ENCODE measurements around the gene NRSN1. TPM values are rescaled to one million over a fixed set of nuclear protein-coding genes. Genes with fewer than 3 reads are reported as not detected.

NRSN1 gene
- total RNA-seq, 1 donor from 2014 or later: not detected

DNA sequence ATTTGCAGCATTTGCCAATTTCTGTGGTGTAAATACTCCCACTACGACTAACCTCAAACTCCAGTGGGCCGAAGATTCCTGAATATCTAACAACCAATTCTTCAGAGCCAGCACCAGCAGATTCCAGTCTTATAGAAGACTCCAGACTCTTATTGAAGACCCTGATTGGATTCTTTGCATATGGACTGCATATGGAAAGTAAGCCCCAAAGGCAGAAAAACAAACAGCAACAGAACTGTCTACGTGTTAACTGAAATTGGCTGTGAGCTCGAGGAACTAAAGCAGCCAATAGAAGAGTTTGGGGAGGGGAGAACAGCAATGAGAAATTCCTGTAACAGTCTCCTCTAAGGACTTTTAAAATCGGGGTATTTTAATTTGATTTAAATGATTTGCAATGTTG, 19.7 kb upstream of the NRSN1 start:
- H3K9me3 ChIP-seq: no peaks in the 10 kb centered on the region
- intact Hi-C loops (cut with DNase I): no loop called here
- ATAC-seq (no peak), DNase-seq (no peak)
- no peaks in the 10 kb centered on the region for H3K4me1 ChIP-seq
- H3K36me3 ChIP-seq: no peaks in the 10 kb centered on the region
- H3K27me3 ChIP-seq: no peaks in the 10 kb centered on the region
- no peak overlapping the region for H3K4me3 ChIP-seq
- H3K27ac ChIP-seq: no peak overlapping the region
- TF ChIP-seq, protein P1, sequence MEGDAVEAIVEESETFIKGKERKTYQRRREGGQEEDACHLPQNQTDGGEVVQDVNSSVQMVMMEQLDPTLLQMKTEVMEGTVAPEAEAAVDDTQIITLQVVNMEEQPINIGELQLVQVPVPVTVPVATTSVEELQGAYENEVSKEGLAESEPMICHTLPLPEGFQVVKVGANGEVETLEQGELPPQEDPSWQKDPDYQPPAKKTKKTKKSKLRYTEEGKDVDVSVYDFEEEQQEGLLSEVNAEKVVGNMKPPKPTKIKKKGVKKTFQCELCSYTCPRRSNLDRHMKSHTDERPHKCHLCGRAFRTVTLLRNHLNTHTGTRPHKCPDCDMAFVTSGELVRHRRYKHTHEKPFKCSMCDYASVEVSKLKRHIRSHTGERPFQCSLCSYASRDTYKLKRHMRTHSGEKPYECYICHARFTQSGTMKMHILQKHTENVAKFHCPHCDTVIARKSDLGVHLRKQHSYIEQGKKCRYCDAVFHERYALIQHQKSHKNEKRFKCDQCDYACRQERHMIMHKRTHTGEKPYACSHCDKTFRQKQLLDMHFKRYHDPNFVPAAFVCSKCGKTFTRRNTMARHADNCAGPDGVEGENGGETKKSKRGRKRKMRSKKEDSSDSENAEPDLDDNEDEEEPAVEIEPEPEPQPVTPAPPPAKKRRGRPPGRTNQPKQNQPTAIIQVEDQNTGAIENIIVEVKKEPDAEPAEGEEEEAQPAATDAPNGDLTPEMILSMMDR (IDR thresholded peaks at IDR 0.05): no peak

DNA sequence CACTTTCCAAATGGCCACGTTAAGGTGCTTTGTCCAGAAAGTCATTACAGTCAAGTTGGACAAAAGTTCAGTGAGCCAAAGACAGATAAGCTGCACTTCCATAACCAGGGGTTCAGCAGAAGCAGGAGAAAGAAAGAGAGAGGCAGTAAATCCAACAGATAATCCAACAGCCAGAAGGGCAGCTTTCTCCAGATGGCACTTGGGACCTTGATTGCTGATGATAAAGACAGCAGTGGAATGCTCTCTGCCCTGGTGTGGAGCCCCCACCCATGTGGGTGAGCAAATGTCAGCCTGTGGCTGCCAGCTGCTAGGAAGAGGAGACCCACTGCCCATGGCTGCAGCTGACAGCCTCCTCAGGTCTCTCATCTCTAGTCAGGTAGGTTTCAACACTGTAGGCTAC, 18.7 kb upstream of the NRSN1 start:
- no peak overlapping the region for H3K27ac ChIP-seq
- intact Hi-C loops (cut with DNase I): no loop called here
- no peak for DNase-seq
- no peak for ATAC-seq
- TF ChIP-seq, protein P1 (IDR thresholded peaks at IDR 0.05): no peak
- H3K36me3 ChIP-seq: no peaks in the 10 kb centered on the region
- H3K27me3 ChIP-seq: no peaks in the 10 kb centered on the region
- H3K9me3 ChIP-seq: no peaks in the 10 kb centered on the region
- no peak overlapping the region for H3K4me3 ChIP-seq
- H3K4me1 ChIP-seq: no peaks in the 10 kb centered on the region

DNA sequence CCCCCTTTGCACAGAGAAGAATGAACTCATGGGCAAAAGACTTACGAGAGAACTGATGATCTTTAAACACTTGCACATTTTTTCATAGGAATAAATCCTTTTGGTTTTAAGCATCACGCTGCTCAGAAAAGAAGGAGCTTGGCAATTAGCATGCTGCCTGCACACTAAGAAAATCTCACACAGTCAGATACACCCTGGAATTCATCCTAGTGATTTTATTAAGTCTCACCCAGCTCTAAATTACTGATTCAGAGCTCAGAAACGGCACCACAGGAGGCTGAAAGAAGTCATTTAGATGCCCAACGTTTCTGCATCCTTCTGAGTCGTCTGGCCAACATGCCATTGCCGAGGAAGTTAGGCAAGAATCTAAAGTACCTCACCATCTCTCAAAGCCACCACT, 18.0 kb upstream of the NRSN1 start:
- no peaks in the 10 kb centered on the region for H3K9me3 ChIP-seq
- no peak overlapping the region for H3K27ac ChIP-seq
- H3K4me3 ChIP-seq: no peak overlapping the region
- no peaks in the 10 kb centered on the region for H3K4me1 ChIP-seq
- intact Hi-C loops (cut with DNase I): no loop called here
- TF ChIP-seq, protein P1 (IDR thresholded peaks at IDR 0.05): no peak
- no peak for DNase-seq
- no peak for ATAC-seq
- no peaks in the 10 kb centered on the region for H3K27me3 ChIP-seq
- no peaks in the 10 kb centered on the region for H3K36me3 ChIP-seq

DNA sequence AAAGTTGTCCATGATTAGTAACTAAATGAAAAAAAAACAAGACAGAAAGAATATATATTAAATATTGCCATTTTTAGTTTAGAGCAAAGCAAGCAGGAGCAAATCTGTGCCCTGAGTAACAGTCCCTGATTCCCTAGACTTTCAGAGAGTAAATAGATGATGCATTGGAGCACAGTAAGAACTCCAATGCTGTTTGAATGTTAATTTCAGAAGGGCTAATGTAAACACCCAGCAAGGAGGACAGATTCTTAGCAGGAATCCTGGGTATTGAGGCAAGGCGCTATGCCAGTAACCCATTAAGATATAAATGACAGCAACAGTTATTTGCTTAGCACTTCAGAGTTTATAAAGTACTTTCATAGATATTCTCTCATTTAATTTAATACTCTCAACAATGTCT, 15.6 kb upstream of the NRSN1 start:
- H3K9me3 ChIP-seq: no peaks in the 10 kb centered on the region
- H3K4me3 ChIP-seq: no peak overlapping the region
- DNase-seq (no peak), ATAC-seq (no peak)
- intact Hi-C loops (cut with DNase I): no loop called here
- H3K27ac ChIP-seq: no peak overlapping the region
- H3K4me1 ChIP-seq: no peaks in the 10 kb centered on the region
- H3K36me3 ChIP-seq: no peaks in the 10 kb centered on the region
- no peaks in the 10 kb centered on the region for H3K27me3 ChIP-seq
- TF ChIP-seq, protein P1 (IDR thresholded peaks at IDR 0.05): no peak

DNA sequence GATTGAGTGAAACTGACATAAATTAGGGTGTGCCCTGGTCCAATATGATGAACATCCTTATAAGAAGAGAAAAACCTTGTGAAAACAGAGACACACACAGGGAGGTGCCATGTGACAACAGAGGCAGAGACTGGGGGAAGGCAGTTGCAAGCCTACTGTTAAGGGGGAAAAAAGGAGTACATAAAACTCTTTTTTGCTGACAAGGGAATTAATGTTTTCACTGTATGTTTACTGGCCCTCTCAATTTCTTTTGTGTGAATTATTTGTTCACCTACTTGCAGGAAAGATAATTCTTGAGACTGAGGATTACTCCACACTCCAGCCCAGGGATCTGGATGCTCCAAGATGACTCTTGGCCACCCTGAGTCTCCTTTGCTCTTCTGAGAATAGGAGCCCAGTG, 12.1 kb upstream of the NRSN1 start:
- no peaks in the 10 kb centered on the region for H3K9me3 ChIP-seq
- H3K27me3 ChIP-seq: no peaks in the 10 kb centered on the region
- no peak overlapping the region for H3K4me3 ChIP-seq
- TF ChIP-seq, protein P1 (IDR thresholded peaks at IDR 0.05): no peak
- ATAC-seq (no peak), DNase-seq (no peak)
- no peaks in the 10 kb centered on the region for H3K4me1 ChIP-seq
- no peak overlapping the region for H3K27ac ChIP-seq
- intact Hi-C loops (cut with DNase I): no loop called here
- no peaks in the 10 kb centered on the region for H3K36me3 ChIP-seq

DNA sequence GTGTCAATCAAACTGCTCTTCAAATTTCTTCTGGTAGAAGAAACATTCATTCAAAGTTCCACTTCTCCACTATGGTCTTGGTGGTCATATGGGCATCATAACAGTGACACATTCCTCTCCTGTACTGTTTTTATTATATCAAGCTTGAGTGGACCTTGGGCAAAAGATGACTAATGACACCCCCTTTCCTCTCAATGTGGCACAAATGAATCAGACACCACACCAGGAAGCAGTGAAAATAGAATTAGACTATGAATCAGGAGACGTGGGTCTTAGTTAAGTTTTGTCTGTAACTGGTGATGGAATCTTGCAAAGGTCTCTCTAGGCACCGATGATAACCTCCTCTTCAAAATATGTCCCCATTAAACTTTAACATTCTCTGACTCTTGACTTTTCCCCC, 9.0 kb upstream of the NRSN1 start:
- intact Hi-C loops (cut with DNase I): no loop called here
- no peaks in the 10 kb centered on the region for H3K36me3 ChIP-seq

More for the DNA sequence above, 9.0 kb upstream of the NRSN1 start:
- DNase-seq: no peak
- ATAC-seq: no peak
- H3K27me3 ChIP-seq: no peaks in the 10 kb centered on the region
- H3K9me3 ChIP-seq: no peaks in the 10 kb centered on the region
- H3K4me1 ChIP-seq: no peaks in the 10 kb centered on the region
- TF ChIP-seq, protein P1 (IDR thresholded peaks at IDR 0.05): no peak
- H3K27ac ChIP-seq: no peak overlapping the region
- no peak overlapping the region for H3K4me3 ChIP-seq
